ENCODE results near the gene SS18. TPM values are rescaled to one million over a fixed set of nuclear protein-coding genes. Genes with fewer than 3 reads are reported as not detected.

SS18 gene
- total RNA-seq, 1 donor from 2014 or later: 60.0 TPM

- Histone ChIP-seq H3K27me3 (no peaks in the 10 kb centered on the region), H3K4me1 (peaks cover 9% of the 10 kb centered on the region), H3K4me3 (no peak overlapping the region), H3K27ac (no peak overlapping the region), H3K36me3 (peaks cover 64% of the 10 kb centered on the region), H3K9me3 (no peaks in the 10 kb centered on the region)
- intact Hi-C loops (cut with DNase I): no loop called here
- ATAC-seq (no peak), DNase-seq (no peak)
- no peak for TF ChIP-seq CTCF (IDR thresholded peaks at IDR 0.05)
These were observed 7.3 kb downstream of the SS18 start for GRCh38 chr18:26083099-26083498.

- Histone ChIP-seq H3K36me3 (peaks cover 71% of the 10 kb centered on the region), H3K4me1 (peaks cover 3% of the 10 kb centered on the region), H3K27ac (no peak overlapping the region), H3K9me3 (no peaks in the 10 kb centered on the region), H3K27me3 (no peaks in the 10 kb centered on the region), H3K4me3 (no peak overlapping the region)
- DNase-seq (no peak), ATAC-seq (no peak)
- intact Hi-C loops (cut with DNase I): no loop called here
- no peak for TF ChIP-seq CTCF (IDR thresholded peaks at IDR 0.05)
These were observed 7.9 kb downstream of the SS18 start for GRCh38 chr18:26082475-26082874.

- no peaks in the 10 kb centered on the region for H3K9me3 ChIP-seq
- DNase-seq (no peak), ATAC-seq (no peak)
- intact Hi-C loops (cut with DNase I): no loop called here
- H3K27me3 ChIP-seq: no peaks in the 10 kb centered on the region
- H3K4me3 ChIP-seq: no peak overlapping the region
- no peak for TF ChIP-seq CTCF (IDR thresholded peaks at IDR 0.05)
- no peaks in the 10 kb centered on the region for H3K4me1 ChIP-seq
- peaks cover 54% of the 10 kb centered on the region for H3K36me3 ChIP-seq
- H3K27ac ChIP-seq: no peak overlapping the region
These were observed 16.2 kb downstream of the SS18 start for GRCh38 chr18:26074246-26074645.

- Histone ChIP-seq H3K27me3 (no peaks in the 10 kb centered on the region), H3K9me3 (no peaks in the 10 kb centered on the region), H3K4me1 (no peaks in the 10 kb centered on the region), H3K4me3 (no peak overlapping the region), H3K36me3 (peaks cover 56% of the 10 kb centered on the region), H3K27ac (no peak overlapping the region)
- DNase-seq: no peak
- intact Hi-C loops (cut with DNase I): no loop called here
- no peak for ATAC-seq
- TF ChIP-seq CTCF (IDR thresholded peaks at IDR 0.05): no peak
These were observed 16.7 kb downstream of the SS18 start for GRCh38 chr18:26073758-26074157.

GRCh38 chr18:26071725-26072124 is 18.7 kb downstream of the SS18 start:
- no peaks in the 10 kb centered on the region for H3K9me3 ChIP-seq
- H3K36me3 ChIP-seq: peaks cover 61% of the 10 kb centered on the region
- DNase-seq (no peak), ATAC-seq (no peak)
- TF ChIP-seq CTCF (IDR thresholded peaks at IDR 0.05): no peak
- no peaks in the 10 kb centered on the region for H3K27me3 ChIP-seq
- H3K27ac ChIP-seq: no peak overlapping the region
- intact Hi-C loops (cut with DNase I): no loop called here
- H3K4me3 ChIP-seq: no peak overlapping the region
- no peaks in the 10 kb centered on the region for H3K4me1 ChIP-seq

GRCh38 chr18:26071020-26071419 is 19.4 kb downstream of the SS18 start:
- no peaks in the 10 kb centered on the region for H3K9me3 ChIP-seq
- no peak for DNase-seq
- H3K27me3 ChIP-seq: no peaks in the 10 kb centered on the region
- no peak overlapping the region for H3K4me3 ChIP-seq
- H3K36me3 ChIP-seq: peaks cover 56% of the 10 kb centered on the region
- intact Hi-C loops (cut with DNase I): no loop called here
- TF ChIP-seq CTCF (IDR thresholded peaks at IDR 0.05): no peak
- H3K27ac ChIP-seq: no peak overlapping the region
- H3K4me1 ChIP-seq: no peaks in the 10 kb centered on the region
- ATAC-seq: no peak

Measured in upper lobe of right lung (tissue), 1 donor.